ENCODE results near the gene PTGR1.
A peak's percentile ranks its signal among the peaks of the same experiment; 100 is the strongest.
"Not testable (repeated sequence)": the region's sequence is repeated elsewhere in the genome, so short reads cannot be mapped to it uniquely, and the experiment has no call there.

Gene PTGR1

GRCh38 chr9:111610845-111611244, 11.4 kb upstream of the PTGR1 start:
- DNase-seq, result no peak

- no peak for DNase-seq
Observed at GRCh38 chr9:111610149-111610548, 10.7 kb upstream of the PTGR1 start.

GRCh38 chr9:111605041-111605559, 5.7 kb upstream of the PTGR1 start:
- no peak for DNase-seq

- DNase-seq, result no peak
Observed at GRCh38 chr9:111604054-111604615, 4.7 kb upstream of the PTGR1 start.

GRCh38 chr9:111603041-111603440, 3.6 kb upstream of the PTGR1 start:
- DNase-seq, result no peak

- DNase-seq, result no peak
Observed at GRCh38 chr9:111601237-111602018, 2.0 kb upstream of the PTGR1 start.

- DNase-seq, result no peak
Observed at GRCh38 chr9:111599955-111600343, 502 bp upstream of the PTGR1 start.

- no peak for DNase-seq
Observed at GRCh38 chr9:111598733-111599091, 735 bp downstream of the PTGR1 start.

- DNase-seq, result peak; percentile 65
Observed at GRCh38 chr9:111597852-111598732, 1.4 kb downstream of the PTGR1 start.

- DNase-seq, result no peak
Observed at GRCh38 chr9:111588846-111589245, 10.6 kb downstream of the PTGR1 start.

- no peak for DNase-seq
Observed at GRCh38 chr9:111586378-111586777, 13.1 kb downstream of the PTGR1 start.

GRCh38 chr9:111582888-111583287, 16.6 kb downstream of the PTGR1 start:
- DNase-seq, result no peak

GRCh38 chr9:111572950-111573604, 26.4 kb downstream of the PTGR1 start:
- DNase-seq, result no peak

GRCh38 chr9:111568127-111568526, 31.3 kb downstream of the PTGR1 start:
- not testable (repeated sequence) for DNase-seq

GRCh38 chr9:111566234-111566633, 33.2 kb downstream of the PTGR1 start:
- DNase-seq, result no peak

GRCh38 chr9:111561165-111561719, 38.2 kb downstream of the PTGR1 start:
- DNase-seq, result no peak

- DNase-seq, result no peak
Observed at GRCh38 chr9:111559000-111559610, 40.3 kb downstream of the PTGR1 start.

GRCh38 chr9:111555425-111555824, 44.0 kb downstream of the PTGR1 start:
- not testable (repeated sequence) for DNase-seq

- DNase-seq, result no peak
Observed at GRCh38 chr9:111548623-111549022, 50.8 kb downstream of the PTGR1 start.

GRCh38 chr9:111542497-111543254, 56.8 kb downstream of the PTGR1 start:
- no peak for DNase-seq

GRCh38 chr9:111533099-111533790, 66.2 kb downstream of the PTGR1 start:
- no peak for DNase-seq

All from stimulated activated CD8-positive, alpha-beta memory T cell treated with anti-CD3 and anti-CD28 coated beads, Interleukin-4, amount 100 ng/mL, for 48 hours (primary cell).